ENCODE results near the gene CAMTA1. TPM values are rescaled to one million over a fixed set of nuclear protein-coding genes. Genes with fewer than 3 reads are reported as not detected.

The CAMTA1 gene
- total RNA-seq, 3 donors from 2014 or later = 73.4 to 114 (median 82.6) TPM

DNA sequence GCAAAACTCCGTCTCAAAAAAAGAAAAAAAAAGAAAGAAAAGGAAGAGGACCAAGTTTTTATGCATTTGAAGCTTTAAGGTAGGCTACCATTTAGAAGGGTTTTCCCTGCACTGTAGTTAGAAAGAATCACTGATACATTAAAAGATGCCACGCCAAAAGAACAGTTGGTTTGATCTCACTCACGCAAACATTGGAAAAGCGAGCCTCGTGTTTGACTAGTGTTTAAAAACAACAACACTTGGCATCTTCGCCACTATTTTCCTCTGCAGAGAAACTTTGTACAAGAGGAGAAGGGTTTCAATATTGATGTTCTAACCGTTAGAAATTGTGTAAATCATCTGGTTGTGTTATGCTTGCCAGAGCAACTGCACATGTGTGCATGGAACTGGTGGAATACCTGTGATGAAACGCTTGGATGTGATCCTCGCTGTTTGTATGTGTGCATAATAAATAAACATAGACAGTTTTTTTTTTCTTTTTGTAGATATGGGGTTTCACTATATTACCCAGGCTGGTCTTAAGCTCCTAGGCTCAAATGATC, 24.0 kb upstream of the CAMTA1 start:
- no peak for DNase-seq
- Histone ChIP-seq H3K4me1 (ENCODE audit: low read depth) (peaks cover 3% of the 10 kb centered on the region), H3K9me3 (no peaks in the 10 kb centered on the region), H3K36me3 (ENCODE audit: low read depth) (no peaks in the 10 kb centered on the region), H3K4me3 (no peak overlapping the region)
- intact Hi-C loops (cut with DNase I, micrococcal nuclease) = no loop called here
- TF ChIP-seq, protein P1, sequence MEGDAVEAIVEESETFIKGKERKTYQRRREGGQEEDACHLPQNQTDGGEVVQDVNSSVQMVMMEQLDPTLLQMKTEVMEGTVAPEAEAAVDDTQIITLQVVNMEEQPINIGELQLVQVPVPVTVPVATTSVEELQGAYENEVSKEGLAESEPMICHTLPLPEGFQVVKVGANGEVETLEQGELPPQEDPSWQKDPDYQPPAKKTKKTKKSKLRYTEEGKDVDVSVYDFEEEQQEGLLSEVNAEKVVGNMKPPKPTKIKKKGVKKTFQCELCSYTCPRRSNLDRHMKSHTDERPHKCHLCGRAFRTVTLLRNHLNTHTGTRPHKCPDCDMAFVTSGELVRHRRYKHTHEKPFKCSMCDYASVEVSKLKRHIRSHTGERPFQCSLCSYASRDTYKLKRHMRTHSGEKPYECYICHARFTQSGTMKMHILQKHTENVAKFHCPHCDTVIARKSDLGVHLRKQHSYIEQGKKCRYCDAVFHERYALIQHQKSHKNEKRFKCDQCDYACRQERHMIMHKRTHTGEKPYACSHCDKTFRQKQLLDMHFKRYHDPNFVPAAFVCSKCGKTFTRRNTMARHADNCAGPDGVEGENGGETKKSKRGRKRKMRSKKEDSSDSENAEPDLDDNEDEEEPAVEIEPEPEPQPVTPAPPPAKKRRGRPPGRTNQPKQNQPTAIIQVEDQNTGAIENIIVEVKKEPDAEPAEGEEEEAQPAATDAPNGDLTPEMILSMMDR (IDR thresholded peaks at IDR 0.05) = no peak
- no peak for ATAC-seq

GRCh38 chr1:6762060-6762459, 23.2 kb upstream of the CAMTA1 start:
- intact Hi-C loops (cut with DNase I, micrococcal nuclease) = no loop called here
- H3K4me3 ChIP-seq = no peak overlapping the region
- DNase-seq (no peak), ATAC-seq (no peak)
- H3K4me1 ChIP-seq (ENCODE audit: low read depth) = no peaks in the 10 kb centered on the region
- no peaks in the 10 kb centered on the region for H3K36me3 ChIP-seq (ENCODE audit: low read depth)
- H3K9me3 ChIP-seq = no peaks in the 10 kb centered on the region
- TF ChIP-seq, protein P1 (IDR thresholded peaks at IDR 0.05) = no peak

DNA sequence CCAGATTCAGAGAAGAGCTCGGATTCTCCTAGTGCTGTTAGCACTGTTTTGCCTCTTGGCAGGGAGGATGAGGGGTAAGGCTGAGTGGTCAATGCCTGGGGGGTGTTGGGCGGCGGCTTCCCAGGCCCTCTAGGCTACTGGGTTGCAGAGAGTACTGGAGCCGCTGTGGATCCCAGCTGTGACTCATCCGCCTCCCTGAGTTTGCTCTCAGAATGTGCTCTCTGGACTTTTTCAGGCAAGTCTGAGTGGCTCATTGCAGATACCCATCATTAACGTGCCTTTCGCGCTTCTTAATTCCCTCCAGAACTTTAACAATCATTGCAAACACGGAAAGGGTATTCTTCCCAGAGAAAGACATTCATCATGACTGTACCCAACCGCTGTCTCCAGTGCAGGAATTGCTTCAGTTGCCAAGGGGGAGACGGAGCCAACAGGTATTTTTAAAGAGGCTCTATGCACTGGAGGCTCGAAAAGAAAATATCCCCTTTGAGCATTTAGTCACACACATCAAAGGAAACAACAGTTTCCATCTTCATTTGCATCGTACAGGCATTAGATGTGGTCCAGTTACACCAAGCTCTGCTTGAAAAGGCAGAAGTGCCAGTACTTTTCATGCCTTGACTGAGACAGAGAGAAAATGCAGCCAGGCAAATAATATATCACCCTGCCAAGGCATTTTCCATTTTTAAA, 14.4 kb upstream of the CAMTA1 start:
- no peak overlapping the region for H3K4me3 ChIP-seq
- peak; percentile 22 for ATAC-seq
- H3K4me1 ChIP-seq (ENCODE audit: low read depth) = no peaks in the 10 kb centered on the region
- TF ChIP-seq, protein P1 (IDR thresholded peaks at IDR 0.05) = no peak
- H3K36me3 ChIP-seq (ENCODE audit: low read depth) = no peaks in the 10 kb centered on the region
- intact Hi-C loops (cut with DNase I, micrococcal nuclease) = no loop called here
- DNase-seq = no peak
- H3K9me3 ChIP-seq = no peaks in the 10 kb centered on the region

GRCh38 chr1:6771441-6771769, 13.8 kb upstream of the CAMTA1 start:
- TF ChIP-seq, protein P1 (IDR thresholded peaks at IDR 0.05) = no peak
- no peak overlapping the region for H3K4me3 ChIP-seq
- ATAC-seq = no peak

GRCh38 chr1:6774381-6774780, 10.9 kb upstream of the CAMTA1 start:
- no peaks in the 10 kb centered on the region for H3K36me3 ChIP-seq (ENCODE audit: low read depth)
- ATAC-seq (no peak), DNase-seq (no peak)
- H3K4me3 ChIP-seq = no peak overlapping the region
- TF ChIP-seq, protein P1 (IDR thresholded peaks at IDR 0.05) = no peak
- H3K9me3 ChIP-seq = no peaks in the 10 kb centered on the region
- intact Hi-C loops (cut with DNase I, micrococcal nuclease) = no loop called here
- H3K4me1 ChIP-seq (ENCODE audit: low read depth) = no peaks in the 10 kb centered on the region

More at GRCh38 chr1:6771441-6771769, 13.8 kb upstream of the CAMTA1 start:
- no peaks in the 10 kb centered on the region for H3K36me3 ChIP-seq (ENCODE audit: low read depth)
- no peak for DNase-seq
- intact Hi-C loops (cut with DNase I, micrococcal nuclease) = no loop called here
- H3K4me1 ChIP-seq (ENCODE audit: low read depth) = no peaks in the 10 kb centered on the region
- H3K9me3 ChIP-seq = no peaks in the 10 kb centered on the region

All from mucosa of descending colon (tissue), 3 donors.